Kidney (tissue), 14 donors: ENCODE measurements around the gene OR52H1. TPM values are rescaled to one million over a fixed set of nuclear protein-coding genes. Genes with fewer than 3 reads are reported as not detected.
"Not testable (repeated sequence)": the region's sequence is repeated elsewhere in the genome, so short reads cannot be mapped to it uniquely, and the experiment has no call there.

Experiments
- DNase-seq, 5 donors: peaks; one replicate each; pipeline ENCODE4 v3.0.0-alpha.2; 2013 to 2020
- FAIRE-seq: peaks from 2 replicates; lab custom pipeline; 2012; peaks lifted over from hg19 to GRCh38; lab: Jason Lieb, UNC
- H3K27ac ChIP-seq, 2 donors: one replicate each; pipeline ENCODE4 v1.7.0; 2013; ENCODE audit warnings: low read depth in 2 of 2, low read length in 2 of 2, inconsistent platforms in 1 of 2
- H3K27me3 ChIP-seq: one replicate; pipeline ENCODE4 v1.7.1; 2013; ENCODE audit warnings: low read length, inconsistent platforms; ENCODE audit not compliant: control insufficient read depth, insufficient read depth
- H3K36me3 ChIP-seq, 3 donors: one replicate each; pipeline versions ENCODE4 v1.7.0 to v1.7.1; 2013; ENCODE audit warnings: low read length in 3 of 3, control low read depth in 1 of 3, inconsistent platforms in 1 of 3; ENCODE audit not compliant: insufficient read depth in 3 of 3, control insufficient read depth in 2 of 3
- H3K4me1 ChIP-seq, 3 donors: one replicate each; pipeline versions ENCODE4 v1.7.0 to v1.7.1; 2013; ENCODE audit warnings: low read length in 3 of 3, inconsistent platforms in 1 of 3, low read depth in 1 of 3; ENCODE audit not compliant: control insufficient read depth in 2 of 3, insufficient read depth in 2 of 3
- H3K4me3 ChIP-seq, 3 donors: one replicate each; pipeline versions ENCODE4 v1.7.0 to v1.8.1; 2013; ENCODE audit warnings: low read length in 3 of 3, control low read depth in 1 of 3, inconsistent platforms in 1 of 3
- H3K9ac ChIP-seq, 3 donors: one replicate each; pipeline versions ENCODE4 v1.7.0 to v1.7.1; 2013; ENCODE audit warnings: low read length in 3 of 3, control low read depth in 1 of 3, inconsistent platforms in 1 of 3
- H3K9me3 ChIP-seq, 3 donors: one replicate each; pipeline versions ENCODE4 v1.7.0 to v1.7.1; 2013; ENCODE audit warnings: low read length in 3 of 3, control low read depth in 1 of 3, inconsistent platforms in 1 of 3; ENCODE audit not compliant: control insufficient read depth in 2 of 3, insufficient read depth in 1 of 3
- intact Hi-C: fragments of 100-400 bp; cut with DNase I; formaldehyde crosslinking; loops from one replicate; pipeline ENCODE4 v1.11.1; 2022
- polyA plus RNA-seq: library from polyadenylated mRNA; stranded (reverse); fragments of 350-450 nt; fragmentation: Illumina TruSeq; extraction: RNeasy Lipid Tissue Mini Kit (QIAGEN cat#74804); gene quantifications from one replicate; pipeline ENCODE4 v1.2.3, GENCODE V29; 2014; ENCODE audit warnings: low read depth, low replicate concordance; ENCODE audit not compliant: insufficient read depth
- total RNA-seq: library from RNA; stranded (reverse); fragmentation: NEBNext Ultra II Directional; extraction: Animal tissue kit (Norgen Biotek cat#: 25700); gene quantifications from one replicate; pipeline ENCODE4 v1.2.1, GENCODE V29; 2021
- TF ChIP-seq, protein P1 (sequence below): IDR thresholded peaks from 3 replicates; pipeline ENCODE4 v1.5.1; 2012; ENCODE audit warnings: mild to moderate bottlenecking, moderate library complexity, borderline replicate concordance; ENCODE audit not compliant: insufficient read depth; ENCODE audit errors: extremely low read depth
- donor health status: control.
- donor health status: control.
- donor health status: control.
- donor health status: control.
- donor health status: control.
- donor health status: DM: yes; HTN: yes; CAD: no.
- donor health status: Normal renal cell carcinoma (clear cell type).

Gene OR52H1
- total and polyA plus RNA-seq, 2 donors from 2014 or later, result 0.57 TPM; not detected in 1

- no peaks in the 10 kb centered on the region for H3K36me3 ChIP-seq
- H3K9me3 ChIP-seq, result no peaks in the 10 kb centered on the region
- no peak overlapping the region for H3K27ac ChIP-seq
- no peaks in the 10 kb centered on the region for H3K4me1 ChIP-seq
- no peak for DNase-seq
- intact Hi-C loops, result no loop called here
- TF ChIP-seq, protein P1, sequence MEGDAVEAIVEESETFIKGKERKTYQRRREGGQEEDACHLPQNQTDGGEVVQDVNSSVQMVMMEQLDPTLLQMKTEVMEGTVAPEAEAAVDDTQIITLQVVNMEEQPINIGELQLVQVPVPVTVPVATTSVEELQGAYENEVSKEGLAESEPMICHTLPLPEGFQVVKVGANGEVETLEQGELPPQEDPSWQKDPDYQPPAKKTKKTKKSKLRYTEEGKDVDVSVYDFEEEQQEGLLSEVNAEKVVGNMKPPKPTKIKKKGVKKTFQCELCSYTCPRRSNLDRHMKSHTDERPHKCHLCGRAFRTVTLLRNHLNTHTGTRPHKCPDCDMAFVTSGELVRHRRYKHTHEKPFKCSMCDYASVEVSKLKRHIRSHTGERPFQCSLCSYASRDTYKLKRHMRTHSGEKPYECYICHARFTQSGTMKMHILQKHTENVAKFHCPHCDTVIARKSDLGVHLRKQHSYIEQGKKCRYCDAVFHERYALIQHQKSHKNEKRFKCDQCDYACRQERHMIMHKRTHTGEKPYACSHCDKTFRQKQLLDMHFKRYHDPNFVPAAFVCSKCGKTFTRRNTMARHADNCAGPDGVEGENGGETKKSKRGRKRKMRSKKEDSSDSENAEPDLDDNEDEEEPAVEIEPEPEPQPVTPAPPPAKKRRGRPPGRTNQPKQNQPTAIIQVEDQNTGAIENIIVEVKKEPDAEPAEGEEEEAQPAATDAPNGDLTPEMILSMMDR, result no peak
- FAIRE-seq, result no peak
- no peaks in the 10 kb centered on the region for H3K27me3 ChIP-seq
- H3K4me3 ChIP-seq, result no peak overlapping the region
- H3K9ac ChIP-seq, result no peak overlapping the region
These were observed 44.8 kb upstream of the OR52H1 start for GRCh38 chr11:5593146-5593545.

- Histone ChIP-seq H3K36me3 (no peaks in the 10 kb centered on the region), H3K27me3 (no peaks in the 10 kb centered on the region), H3K4me3 (no peak overlapping the region), H3K4me1 (no peaks in the 10 kb centered on the region), H3K9me3 (no peaks in the 10 kb centered on the region), H3K9ac (no peak overlapping the region), H3K27ac (no peak overlapping the region)
- intact Hi-C loops, result no loop called here
- TF ChIP-seq, protein P1, result no peak
- FAIRE-seq (no peak), DNase-seq (no peak)
These were observed 44.3 kb upstream of the OR52H1 start for GRCh38 chr11:5592615-5593014.

DNA sequence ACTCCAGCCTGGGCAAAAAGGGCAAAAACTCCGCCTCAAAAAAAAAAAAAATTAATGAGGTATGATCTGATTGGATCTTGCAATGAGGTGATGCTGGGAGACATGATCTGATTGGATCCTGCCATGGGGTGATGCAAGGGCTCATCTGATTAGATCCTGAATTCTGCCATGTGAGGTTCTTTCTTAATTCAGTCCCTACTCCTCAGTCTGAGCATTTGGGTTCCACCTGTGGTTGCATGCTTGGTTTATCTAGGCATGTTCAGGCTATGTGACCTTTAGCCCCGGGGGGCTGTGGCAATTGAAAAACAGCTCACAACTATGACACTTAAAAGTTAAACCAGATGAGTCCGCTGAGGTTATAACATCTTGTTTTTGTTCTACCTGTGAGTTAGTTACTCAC is 43.3 kb upstream of the OR52H1 start:
- Histone ChIP-seq H3K36me3 (no peaks in the 10 kb centered on the region), H3K4me3 (no peak overlapping the region), H3K27me3 (no peaks in the 10 kb centered on the region), H3K9me3 (no peaks in the 10 kb centered on the region), H3K27ac (no peak overlapping the region), H3K4me1 (no peaks in the 10 kb centered on the region), H3K9ac (no peak overlapping the region)
- intact Hi-C loops, result no loop called here
- FAIRE-seq (no peak), DNase-seq (peak in 1 of 5 donors; percentile 12)
- TF ChIP-seq, protein P1, result no peak

DNA sequence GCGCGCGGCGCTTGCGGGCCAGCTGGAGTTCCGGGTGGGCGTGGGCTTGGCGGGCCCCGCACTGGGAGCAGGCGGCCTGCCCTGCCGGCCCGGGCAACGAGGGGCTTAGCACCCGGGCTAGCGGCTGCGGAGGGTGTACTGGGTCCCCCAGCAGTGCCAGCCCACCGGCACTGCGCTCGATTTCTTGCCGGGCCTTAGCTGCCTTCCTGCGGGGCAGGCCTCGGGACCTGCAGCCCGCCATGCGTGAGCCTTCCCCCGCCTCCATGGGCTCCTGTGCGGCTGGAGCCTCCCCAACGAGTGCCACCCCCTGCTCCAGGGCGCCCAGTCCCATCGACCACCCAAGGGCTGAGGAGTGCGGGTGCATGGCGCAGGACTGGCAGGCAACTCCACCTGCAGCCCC is 41.6 kb upstream of the OR52H1 start:
- intact Hi-C loops, result not testable (repeated sequence)

DNA sequence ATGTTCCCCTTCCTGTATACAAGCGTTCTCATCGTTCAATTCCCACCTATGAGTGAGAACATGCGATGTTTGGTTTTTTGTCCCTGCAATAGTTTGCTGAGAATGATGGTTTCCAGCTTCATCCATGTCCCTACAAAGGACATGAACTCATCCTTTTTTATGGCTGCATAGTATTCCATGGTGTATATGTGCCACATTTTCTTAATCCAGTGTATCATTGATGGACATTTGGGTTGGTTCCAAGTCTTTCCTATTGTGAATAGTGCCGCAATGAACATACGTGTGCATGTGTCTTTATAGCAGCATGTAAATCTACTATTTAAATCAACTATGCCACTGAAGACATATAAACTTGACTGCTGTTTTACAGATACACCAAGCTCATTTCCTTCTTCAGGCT is 36.1 kb upstream of the OR52H1 start:
- intact Hi-C loops, DNase-seq, H3K9me3 ChIP-seq: not testable (repeated sequence)

More for the DNA sequence above, 41.6 kb upstream of the OR52H1 start:
- not testable (repeated sequence) for DNase-seq, H3K36me3 ChIP-seq, H3K4me3 ChIP-seq, FAIRE-seq, H3K27ac ChIP-seq, H3K4me1 ChIP-seq, H3K27me3 ChIP-seq, H3K9ac ChIP-seq, H3K9me3 ChIP-seq

More for the DNA sequence above, 36.1 kb upstream of the OR52H1 start:
- not testable (repeated sequence) for H3K4me1 ChIP-seq, H3K36me3 ChIP-seq, H3K27me3 ChIP-seq, H3K4me3 ChIP-seq, H3K27ac ChIP-seq, FAIRE-seq, H3K9ac ChIP-seq
